BLaER1 (cell line): ENCODE data around the gene ZNF804B.

Source experiments
- H3K27ac ChIP-seq: shearing (Covaris generic); formaldehyde crosslinking; 2 replicates; pipeline ENCODE4 v1.8.1; 2022
- H3K27me3 ChIP-seq: shearing (Covaris generic); formaldehyde crosslinking; 2 replicates; pipeline ENCODE4 v1.8.1; 2022
- H3K36me3 ChIP-seq: shearing (Covaris generic); formaldehyde crosslinking; 2 replicates; pipeline ENCODE4 v1.8.1; 2022
- H3K4me1 ChIP-seq: shearing (Covaris generic); formaldehyde crosslinking; 2 replicates; pipeline ENCODE4 v1.8.1; 2022
- H3K4me2 ChIP-seq: shearing (Covaris generic); formaldehyde crosslinking; 2 replicates; pipeline ENCODE4 v1.8.1; 2022
- H3K4me3 ChIP-seq: shearing (Covaris generic); formaldehyde crosslinking; 2 replicates; pipeline ENCODE4 v1.8.1; 2022
- H3K9ac ChIP-seq: shearing (Covaris generic); formaldehyde crosslinking; 2 replicates; pipeline ENCODE4 v1.8.1; 2022
- H3K9me3 ChIP-seq: shearing (Covaris generic); formaldehyde crosslinking; 2 replicates; pipeline ENCODE4 v1.8.1; 2022
- H4K20me1 ChIP-seq: shearing (Covaris generic); formaldehyde crosslinking; 2 replicates; pipeline ENCODE4 v1.8.1; 2022
- Cebpa-rat ChIP-seq: shearing (Covaris generic); IDR thresholded peaks from 2 replicates; pipeline ENCODE4 v1.8.1; 2022

The ZNF804B gene

DNA sequence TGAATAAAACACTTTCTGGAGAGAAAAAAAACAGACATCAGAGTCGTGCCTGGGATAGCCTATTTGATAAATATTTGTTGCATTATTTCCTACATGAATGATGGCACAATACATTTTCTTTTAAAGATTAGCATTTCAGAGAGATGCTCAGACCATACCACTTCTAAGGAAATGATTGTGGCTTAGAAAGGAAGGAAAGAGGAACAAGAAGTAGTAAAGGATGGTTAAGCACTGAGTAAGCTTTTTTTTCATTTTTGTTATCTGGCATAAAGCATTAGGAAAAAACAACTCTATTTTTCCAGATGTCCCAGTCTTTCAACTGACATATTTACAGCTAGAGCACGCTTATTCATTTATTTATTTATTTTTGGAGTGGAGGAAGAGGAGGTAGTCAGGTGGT, 294.9 kb downstream of the ZNF804B start:
- no peak overlapping the region for H3K4me3 ChIP-seq
- H3K36me3 ChIP-seq = no peaks in the 10 kb centered on the region
- H4K20me1 ChIP-seq = no peaks in the 10 kb centered on the region
- H3K4me1 ChIP-seq = peaks cover 24% of the 10 kb centered on the region
- no peak overlapping the region for H3K9ac ChIP-seq
- H3K27ac ChIP-seq = no peak overlapping the region
- no peaks in the 10 kb centered on the region for H3K27me3 ChIP-seq
- H3K4me2 ChIP-seq = peak overlapping the region; percentile 51
- TF ChIP-seq Cebpa-rat = no peak
- H3K9me3 ChIP-seq = no peaks in the 10 kb centered on the region

DNA sequence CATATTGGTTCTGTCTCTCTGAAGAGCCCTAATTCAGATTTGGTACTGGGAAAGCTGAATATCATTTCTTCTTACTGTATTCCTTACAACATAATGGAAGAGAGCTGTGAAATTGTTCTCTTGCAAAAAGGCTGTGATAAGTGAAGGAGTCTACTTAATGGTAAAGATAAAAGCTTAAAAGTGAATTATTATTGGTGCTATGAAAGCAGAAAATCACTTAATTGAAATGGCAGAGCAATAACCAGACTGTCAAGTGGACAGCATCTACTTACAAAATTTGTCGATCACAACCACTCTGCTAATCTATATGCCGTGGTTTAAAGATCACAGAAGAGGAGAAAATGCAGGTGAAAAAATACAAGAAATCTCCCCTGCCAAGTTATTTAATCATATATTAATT, 300.7 kb downstream of the ZNF804B start:
- H3K27ac ChIP-seq = no peak overlapping the region
- no peaks in the 10 kb centered on the region for H3K9me3 ChIP-seq
- H3K27me3 ChIP-seq = no peaks in the 10 kb centered on the region
- TF ChIP-seq Cebpa-rat = no peak
- H4K20me1 ChIP-seq = no peaks in the 10 kb centered on the region
- no peak overlapping the region for H3K4me2 ChIP-seq
- H3K9ac ChIP-seq = no peak overlapping the region
- H3K4me3 ChIP-seq = no peak overlapping the region
- H3K36me3 ChIP-seq = no peaks in the 10 kb centered on the region
- H3K4me1 ChIP-seq = peaks cover 8% of the 10 kb centered on the region; the same call in 1 of the 2 replicates

DNA sequence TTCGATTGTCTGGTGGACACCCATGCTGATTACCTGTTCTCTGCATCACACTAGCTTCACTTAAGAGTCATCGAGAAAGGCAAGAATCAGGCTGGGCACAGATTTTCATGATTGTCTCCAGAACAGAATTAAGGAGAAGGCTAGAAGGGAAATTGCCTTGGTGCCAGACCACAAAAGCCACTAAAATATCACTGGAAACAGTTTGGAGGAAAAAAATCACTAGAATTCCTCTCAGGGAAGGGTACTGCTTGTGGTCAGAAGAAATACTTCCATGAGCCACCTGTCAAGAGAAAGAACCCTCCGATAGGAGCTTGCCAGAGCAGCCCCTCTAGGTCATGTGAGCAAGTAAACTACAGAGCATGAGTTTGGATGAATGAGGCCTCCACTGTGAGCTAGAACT, 305.3 kb downstream of the ZNF804B start:
- Histone ChIP-seq H4K20me1 (no peaks in the 10 kb centered on the region), H3K4me3 (no peak overlapping the region), H3K4me1 (0 out of 2 replicates have a peak, but pooled peaks cover 5% of the 10 kb centered on the region), H3K27ac (no peak overlapping the region), H3K36me3 (no peaks in the 10 kb centered on the region), H3K27me3 (no peaks in the 10 kb centered on the region), H3K9me3 (no peaks in the 10 kb centered on the region), H3K9ac (no peak overlapping the region), H3K4me2 (0 out of 2 replicates have a peak overlapping the region, but pooled peaks have one; percentile 3)
- no peak for TF ChIP-seq Cebpa-rat

DNA sequence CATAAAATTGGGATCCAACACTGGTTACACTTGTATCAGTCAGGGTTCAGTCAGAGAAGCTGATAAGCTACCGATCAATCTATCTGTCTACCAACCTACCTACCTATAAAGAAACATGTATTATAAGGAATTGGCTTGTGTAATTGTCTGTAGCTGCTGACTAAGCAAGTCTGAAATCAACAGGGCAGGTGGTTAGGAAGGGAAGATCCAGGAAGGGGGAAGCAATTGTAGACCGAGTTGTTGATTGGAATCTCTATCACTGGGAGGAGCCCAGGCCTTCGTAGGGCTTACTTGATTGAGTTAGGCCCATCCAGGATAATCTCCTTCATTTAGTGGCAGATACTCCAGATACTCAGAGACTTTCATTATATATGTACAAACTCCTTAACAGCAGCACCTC, 307.5 kb downstream of the ZNF804B start:
- no peak overlapping the region for H3K4me2 ChIP-seq
- no peak overlapping the region for H3K27ac ChIP-seq
- no peak for TF ChIP-seq Cebpa-rat
- H3K4me1 ChIP-seq = 0 out of 2 replicates have a peak, but pooled peaks cover 5% of the 10 kb centered on the region
- no peak overlapping the region for H3K9ac ChIP-seq
- no peaks in the 10 kb centered on the region for H3K9me3 ChIP-seq
- no peaks in the 10 kb centered on the region for H3K27me3 ChIP-seq
- H4K20me1 ChIP-seq = no peaks in the 10 kb centered on the region
- no peaks in the 10 kb centered on the region for H3K36me3 ChIP-seq
- H3K4me3 ChIP-seq = no peak overlapping the region

DNA sequence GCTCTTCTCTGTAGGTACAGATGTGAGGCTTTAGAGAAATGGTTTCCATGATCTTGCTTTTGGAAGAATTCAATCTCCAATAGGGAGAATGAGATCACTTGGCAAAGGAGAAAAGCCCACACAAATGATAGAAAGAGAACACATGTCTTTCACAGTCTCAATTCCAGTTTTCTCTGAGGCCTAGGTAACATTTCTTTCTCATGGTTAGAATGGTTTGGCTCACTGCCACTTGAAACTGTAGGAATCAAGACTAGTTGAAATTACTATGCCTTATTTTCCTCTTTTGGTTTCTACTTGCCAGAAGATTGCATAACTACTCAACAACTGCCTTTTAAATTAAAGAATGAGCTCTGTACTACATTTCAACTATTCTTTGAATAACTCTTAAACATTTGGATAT, 312.6 kb downstream of the ZNF804B start:
- no peaks in the 10 kb centered on the region for H3K4me1 ChIP-seq
- no peaks in the 10 kb centered on the region for H3K27me3 ChIP-seq
- no peak overlapping the region for H3K27ac ChIP-seq
- no peaks in the 10 kb centered on the region for H3K36me3 ChIP-seq
- H3K4me2 ChIP-seq = no peak overlapping the region
- H3K9ac ChIP-seq = no peak overlapping the region
- H3K9me3 ChIP-seq = peaks cover 15% of the 10 kb centered on the region
- no peaks in the 10 kb centered on the region for H4K20me1 ChIP-seq
- no peak for TF ChIP-seq Cebpa-rat
- H3K4me3 ChIP-seq = no peak overlapping the region

DNA sequence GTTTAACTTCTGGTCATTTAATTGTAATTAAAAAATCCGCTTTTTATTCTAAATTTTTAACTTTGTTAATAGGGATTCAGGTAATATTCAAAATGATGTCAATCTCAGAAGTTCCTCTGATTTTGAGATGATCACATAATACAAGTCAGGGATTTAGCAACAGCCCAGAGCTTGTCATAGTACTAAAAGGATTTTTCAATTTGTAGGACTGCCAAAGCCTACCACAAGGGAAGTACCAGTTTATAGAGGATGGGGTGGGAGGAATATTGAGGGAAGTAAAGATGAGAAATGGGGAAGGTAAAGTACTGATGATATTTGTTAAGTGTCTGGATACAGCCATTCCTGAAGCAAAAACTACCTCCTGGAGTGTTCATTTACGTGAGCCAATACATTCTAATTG, 314.3 kb downstream of the ZNF804B start:
- no peak for TF ChIP-seq Cebpa-rat
- Histone ChIP-seq H3K9ac (no peak overlapping the region), H3K27me3 (no peaks in the 10 kb centered on the region), H3K4me1 (no peaks in the 10 kb centered on the region), H3K36me3 (no peaks in the 10 kb centered on the region), H4K20me1 (no peaks in the 10 kb centered on the region), H3K27ac (no peak overlapping the region), H3K9me3 (peaks cover 15% of the 10 kb centered on the region), H3K4me3 (no peak overlapping the region), H3K4me2 (no peak overlapping the region)

DNA sequence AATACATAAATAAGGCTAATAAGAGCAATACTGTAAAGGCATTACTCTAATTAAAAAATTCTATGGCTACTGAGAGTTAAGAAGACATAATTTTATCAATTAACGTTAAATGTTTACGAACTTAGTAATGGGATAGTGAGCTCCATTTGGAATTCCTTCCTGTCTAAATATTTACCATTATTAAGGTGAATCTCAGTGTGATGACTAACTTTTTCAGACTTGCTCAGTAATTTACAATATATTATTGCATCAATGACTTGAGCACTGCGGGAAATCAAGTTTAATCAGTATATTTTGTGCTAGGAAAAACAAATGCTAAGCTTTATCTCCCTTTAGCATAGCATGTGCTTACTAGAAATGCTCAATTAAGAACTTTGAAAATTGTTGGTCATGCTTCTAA, 318.5 kb downstream of the ZNF804B start:
- Histone ChIP-seq H3K27me3 (no peaks in the 10 kb centered on the region), H3K4me3 (no peak overlapping the region), H4K20me1 (no peaks in the 10 kb centered on the region), H3K9me3 (peaks cover 15% of the 10 kb centered on the region), H3K36me3 (no peaks in the 10 kb centered on the region), H3K27ac (no peak overlapping the region), H3K4me2 (no peak overlapping the region), H3K9ac (no peak overlapping the region), H3K4me1 (no peaks in the 10 kb centered on the region)
- no peak for TF ChIP-seq Cebpa-rat

DNA sequence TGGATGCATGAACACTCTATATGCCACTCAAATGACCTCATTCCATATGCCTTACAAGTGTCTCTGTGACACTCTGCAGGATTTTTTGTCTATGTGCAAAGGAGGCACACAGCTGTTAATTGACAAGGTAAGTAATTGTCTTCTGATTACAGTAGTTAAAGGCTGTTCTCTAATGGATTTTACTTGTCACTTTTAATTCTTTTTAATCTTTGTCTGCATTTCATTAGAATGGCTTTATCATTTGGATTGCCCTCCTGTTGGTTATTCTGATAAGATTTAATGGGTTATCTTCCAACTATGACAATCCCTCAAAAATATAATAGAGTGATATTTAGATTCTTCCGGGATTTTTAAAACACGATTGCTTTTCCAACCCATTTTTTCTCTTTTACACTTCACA, 326.1 kb downstream of the ZNF804B start:
- Histone ChIP-seq H3K4me3 (no peak overlapping the region), H3K27ac (no peak overlapping the region), H3K9ac (no peak overlapping the region), H3K36me3 (no peaks in the 10 kb centered on the region), H3K9me3 (no peaks in the 10 kb centered on the region), H4K20me1 (no peaks in the 10 kb centered on the region), H3K4me2 (no peak overlapping the region), H3K4me1 (no peaks in the 10 kb centered on the region), H3K27me3 (no peaks in the 10 kb centered on the region)
- no peak for TF ChIP-seq Cebpa-rat

DNA sequence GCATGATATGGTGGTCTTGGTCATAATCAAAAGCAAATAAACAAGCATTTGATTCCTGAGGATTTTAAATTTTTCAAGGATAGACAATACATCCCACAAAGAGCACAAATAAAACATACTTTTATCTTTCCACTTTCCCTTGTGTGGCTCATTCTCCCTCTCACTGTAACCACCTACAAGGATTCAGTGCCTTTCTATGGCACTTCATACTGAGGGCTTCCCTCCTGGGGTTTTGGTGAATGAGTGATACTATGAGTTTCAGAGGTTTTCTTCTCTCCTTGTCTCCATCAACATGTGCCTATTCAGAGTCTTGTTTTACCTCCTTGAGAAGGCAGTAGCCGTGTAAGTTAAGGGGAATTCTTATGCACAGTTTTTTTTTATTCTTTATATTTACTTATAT, 332.1 kb downstream of the ZNF804B start:
- no peaks in the 10 kb centered on the region for H3K36me3 ChIP-seq
- H3K27ac ChIP-seq = no peak overlapping the region
- H4K20me1 ChIP-seq = no peaks in the 10 kb centered on the region
- no peak overlapping the region for H3K9ac ChIP-seq
- H3K4me3 ChIP-seq = no peak overlapping the region
- H3K4me1 ChIP-seq = no peaks in the 10 kb centered on the region
- no peaks in the 10 kb centered on the region for H3K27me3 ChIP-seq
- no peak for TF ChIP-seq Cebpa-rat
- H3K9me3 ChIP-seq = no peaks in the 10 kb centered on the region
- H3K4me2 ChIP-seq = no peak overlapping the region

DNA sequence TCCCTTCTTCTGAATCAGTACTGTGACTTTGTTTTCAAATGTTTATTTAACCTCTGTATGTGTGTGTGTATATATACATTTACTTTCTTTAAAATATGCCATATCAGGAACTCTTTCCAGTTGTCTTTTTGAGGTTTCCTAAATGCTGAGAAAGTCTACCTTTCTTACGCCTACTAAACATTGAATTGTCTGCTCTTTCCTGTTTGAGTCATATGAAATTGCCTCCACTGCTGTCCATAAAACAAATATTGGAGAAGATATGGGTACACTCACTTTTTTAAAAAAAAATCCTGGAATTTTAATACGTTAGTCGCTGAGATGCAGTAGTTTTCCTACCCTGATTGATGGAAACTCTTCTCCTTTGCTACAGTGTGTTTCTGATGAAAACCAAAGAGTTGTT, 334.8 kb downstream of the ZNF804B start:
- H3K4me3 ChIP-seq = no peak overlapping the region
- no peak overlapping the region for H3K9ac ChIP-seq
- H3K36me3 ChIP-seq = no peaks in the 10 kb centered on the region
- H4K20me1 ChIP-seq = no peaks in the 10 kb centered on the region
- TF ChIP-seq Cebpa-rat = no peak
- H3K4me1 ChIP-seq = no peaks in the 10 kb centered on the region
- H3K27ac ChIP-seq = no peak overlapping the region
- H3K9me3 ChIP-seq = no peaks in the 10 kb centered on the region
- no peak overlapping the region for H3K4me2 ChIP-seq
- no peaks in the 10 kb centered on the region for H3K27me3 ChIP-seq

DNA sequence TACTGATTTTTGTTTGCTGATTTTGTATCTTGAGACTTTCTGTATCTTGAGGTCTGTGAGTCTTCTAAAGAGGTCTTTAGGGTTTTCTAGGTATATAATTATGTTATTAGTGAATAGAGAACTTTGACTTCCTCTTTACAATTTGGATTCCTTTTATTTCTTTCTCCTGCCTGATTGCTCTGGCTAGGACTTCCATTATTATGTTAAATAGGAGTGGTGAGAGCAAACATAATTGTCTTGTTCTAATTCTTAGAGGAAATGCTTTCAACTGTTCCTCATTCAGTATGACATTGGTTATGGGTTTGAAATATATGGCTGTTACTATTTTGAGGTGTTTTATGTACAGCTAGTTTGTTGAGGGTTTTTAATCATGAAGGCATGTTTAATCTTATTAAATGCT, 344.1 kb downstream of the ZNF804B start:
- Histone ChIP-seq H3K27ac (no peak overlapping the region), H4K20me1 (no peaks in the 10 kb centered on the region), H3K4me1 (no peaks in the 10 kb centered on the region), H3K27me3 (no peaks in the 10 kb centered on the region), H3K36me3 (no peaks in the 10 kb centered on the region), H3K4me2 (no peak overlapping the region), H3K4me3 (no peak overlapping the region), H3K9me3 (no peaks in the 10 kb centered on the region), H3K9ac (no peak overlapping the region)
- no peak for TF ChIP-seq Cebpa-rat
